A549 (cell line): ENCODE results near the gene IL20RB.
"Not testable (repeated sequence)": the region's sequence is repeated elsewhere in the genome, so short reads cannot be mapped to it uniquely, and the experiment has no call there.

Experiments
- PBX3 ChIP-seq: IDR thresholded peaks from 2 replicates; pipeline ENCODE4 v1.6.1; 2012
- POLR2A ChIP-seq: IDR thresholded peaks from 2 replicates; pipeline ENCODE4 v1.6.1; 2012; ENCODE audit warnings: mild to moderate bottlenecking, low read length
- RARB ChIP-seq: fragments of 250-450 bp; sonication (Bioruptor Pico); IDR thresholded peaks from 2 replicates; pipeline ENCODE4 v1.8.0; 2021; ENCODE audit warnings: mild to moderate bottlenecking, moderate library complexity
- TF ChIP-seq, protein P1 (sequence below): fragments of >200 bp; sonication (Bioruptor Twin); formaldehyde crosslinking; IDR thresholded peaks from 3 replicates; pipeline ENCODE4 v1.5.1; 2016

- TF ChIP-seq, protein P1, sequence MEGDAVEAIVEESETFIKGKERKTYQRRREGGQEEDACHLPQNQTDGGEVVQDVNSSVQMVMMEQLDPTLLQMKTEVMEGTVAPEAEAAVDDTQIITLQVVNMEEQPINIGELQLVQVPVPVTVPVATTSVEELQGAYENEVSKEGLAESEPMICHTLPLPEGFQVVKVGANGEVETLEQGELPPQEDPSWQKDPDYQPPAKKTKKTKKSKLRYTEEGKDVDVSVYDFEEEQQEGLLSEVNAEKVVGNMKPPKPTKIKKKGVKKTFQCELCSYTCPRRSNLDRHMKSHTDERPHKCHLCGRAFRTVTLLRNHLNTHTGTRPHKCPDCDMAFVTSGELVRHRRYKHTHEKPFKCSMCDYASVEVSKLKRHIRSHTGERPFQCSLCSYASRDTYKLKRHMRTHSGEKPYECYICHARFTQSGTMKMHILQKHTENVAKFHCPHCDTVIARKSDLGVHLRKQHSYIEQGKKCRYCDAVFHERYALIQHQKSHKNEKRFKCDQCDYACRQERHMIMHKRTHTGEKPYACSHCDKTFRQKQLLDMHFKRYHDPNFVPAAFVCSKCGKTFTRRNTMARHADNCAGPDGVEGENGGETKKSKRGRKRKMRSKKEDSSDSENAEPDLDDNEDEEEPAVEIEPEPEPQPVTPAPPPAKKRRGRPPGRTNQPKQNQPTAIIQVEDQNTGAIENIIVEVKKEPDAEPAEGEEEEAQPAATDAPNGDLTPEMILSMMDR = not testable (repeated sequence)
- not testable (repeated sequence) for TF ChIP-seq PBX3; POLR2A; RARB (CRISPR knock-in tag)
These were observed 29.7 kb downstream of the IL20RB start for GRCh38 chr3:136987398-136987980.
